Measurements from ENCODE around the gene PCDHGA6. TPM values are rescaled to one million over a fixed set of nuclear protein-coding genes. Genes with fewer than 3 reads are reported as not detected.
"Not testable (repeated sequence)": the region's sequence is repeated elsewhere in the genome, so short reads cannot be mapped to it uniquely, and the experiment has no call there.

Gene PCDHGA6
- total and polyA plus RNA-seq, 2 donors (not counting 1 experiment from before 2014, with no cell fraction given): 0.78 to 2.5 TPM

DNA sequence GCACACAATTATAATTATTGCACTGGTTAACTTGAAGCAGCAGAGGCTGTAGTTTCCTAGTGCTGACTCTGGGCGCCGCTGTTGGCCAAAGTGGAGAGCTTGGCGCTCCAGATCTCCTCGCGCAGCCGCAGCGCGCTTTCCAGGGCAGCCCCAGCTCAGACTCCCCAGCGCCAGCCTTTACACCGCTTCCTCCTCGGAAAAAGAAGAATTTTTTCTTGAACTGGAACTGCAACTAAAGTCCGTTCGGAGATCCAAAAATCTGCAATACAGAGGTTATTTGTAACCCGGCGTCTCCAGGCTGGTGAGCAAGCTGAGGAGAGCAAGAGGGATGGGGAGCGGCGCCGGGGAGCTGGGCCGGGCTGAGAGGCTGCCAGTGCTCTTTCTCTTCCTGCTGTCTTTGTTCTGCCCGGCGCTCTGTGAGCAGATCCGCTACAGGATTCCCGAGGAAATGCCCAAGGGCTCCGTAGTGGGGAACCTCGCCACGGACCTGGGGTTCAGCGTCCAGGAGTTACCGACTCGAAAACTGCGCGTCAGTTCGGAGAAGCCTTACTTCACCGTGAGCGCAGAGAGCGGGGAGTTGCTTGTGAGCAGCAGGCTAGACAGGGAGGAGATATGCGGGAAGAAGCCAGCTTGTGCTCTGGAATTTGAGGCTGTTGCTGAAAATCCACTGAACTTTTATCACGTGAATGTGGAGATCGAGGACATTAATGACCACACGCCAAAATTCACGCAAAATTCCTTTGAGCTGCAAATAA lies 14.0 kb downstream of the PCDHGA6 start, which contains the start of gene PCDHGB4:
PCDHGB4 (plus strand) TSS at position 142 of the 755 bp plus-strand sequence; CDS start at position 329, 187 bp downstream.
- CTCF ChIA-PET: interaction anchor here (1.1 to 1.3 kb wide), 2 partner anchors 26 to 176 kb away, joined by 3 to 4 read pairs; partner anchors contain the start of gene PCDHGA10
- POLR2A ChIA-PET: not testable (repeated sequence)

DNA sequence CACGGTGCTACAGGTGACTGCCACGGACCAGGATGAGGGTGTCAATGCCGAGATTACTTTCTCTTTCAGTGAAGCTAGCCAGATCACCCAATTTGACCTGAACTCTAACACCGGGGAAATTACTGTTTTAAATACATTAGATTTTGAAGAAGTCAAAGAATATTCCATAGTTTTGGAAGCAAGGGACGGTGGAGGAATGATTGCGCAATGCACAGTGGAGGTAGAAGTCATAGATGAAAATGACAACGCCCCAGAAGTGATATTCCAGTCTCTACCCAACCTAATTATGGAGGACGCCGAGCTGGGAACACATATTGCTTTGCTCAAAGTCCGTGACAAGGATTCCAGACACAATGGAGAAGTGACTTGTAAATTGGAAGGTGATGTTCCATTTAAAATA lies 15.0 kb downstream of the PCDHGA6 start:
- H3K27me3 Mint-ChIP-seq: peaks cover 64% of the 10 kb centered on the region
- H3K27me3 ChIP-seq (replicated peaks in 1 of 4; ENCODE audit: control extremely low read depth in 1 of 4, control insufficient read depth in 3 of 4, insufficient read depth in 4 of 4, low read length in 3 of 4): peaks cover 0 to 60% (median 38%) of the 10 kb centered on the region in 4 experiments
- POLR2A ChIA-PET: no interaction called here
- ATAC-seq (ENCODE audit: low read depth) (no peak), DNase-seq (no peak)
- H3K4me1 ChIP-seq (ENCODE audit: control insufficient read depth in 2 of 2, insufficient read depth in 2 of 2, low read length in 2 of 2): no peaks in the 10 kb centered on the region
- H3K4me1 Mint-ChIP-seq: peaks cover 3% of the 10 kb centered on the region
- no peak overlapping the region for H3K27ac Mint-ChIP-seq
- H4K20me1 ChIP-seq (ENCODE audit: control insufficient read depth, insufficient read depth, low read length, poor library complexity, severe bottlenecking): no peaks in the 10 kb centered on the region
- no peak overlapping the region for H3K27ac ChIP-seq (ENCODE audit: low read length in 2 of 2)
- intact Hi-C loops (cut with micrococcal nuclease): no loop called here
- 80% methylated on average over 2 of the region's 10 CpGs for WGBS (ENCODE audit: insufficient coverage)
- peaks cover 5 to 48% (median 31%) of the 10 kb centered on the region in 3 donors for H3K9me3 ChIP-seq (ENCODE audit: control extremely low read depth in 1 of 3, control insufficient read depth in 2 of 3, insufficient read depth in 1 of 3, low read length in 2 of 3)
- H3K4me2 ChIP-seq (replicated peaks; ENCODE audit: low read depth, low read length, poor library complexity, severe bottlenecking): no peak overlapping the region
- no peak overlapping the region for H2AFZ ChIP-seq (ENCODE audit: insufficient read depth, low read depth, low read length, poor library complexity, severe bottlenecking)
- H3K4me3 ChIP-seq (ENCODE audit: control extremely low read depth in 1 of 5, extremely low read depth in 1 of 5, insufficient read depth in 1 of 5, low read depth in 2 of 5, low read length in 4 of 5): no peak overlapping the region
- H3K9me3 Mint-ChIP-seq (ENCODE audit: insufficient read depth): peaks cover 11% of the 10 kb centered on the region
- CTCF ChIA-PET: no interaction called here
- no peak overlapping the region for H3K4me3 Mint-ChIP-seq
- H3K79me2 ChIP-seq (ENCODE audit: control insufficient read depth, insufficient read depth, low read length): no peaks in the 10 kb centered on the region
- no peak overlapping the region for H3K9ac ChIP-seq (ENCODE audit: low read length)
- TF ChIP-seq EZH2 (IDR thresholded peaks at IDR 0.05; ENCODE audit: borderline replicate concordance, insufficient read depth, low read depth, low read length, poor library complexity, severe bottlenecking): no peak
- TF ChIP-seq, protein P1, sequence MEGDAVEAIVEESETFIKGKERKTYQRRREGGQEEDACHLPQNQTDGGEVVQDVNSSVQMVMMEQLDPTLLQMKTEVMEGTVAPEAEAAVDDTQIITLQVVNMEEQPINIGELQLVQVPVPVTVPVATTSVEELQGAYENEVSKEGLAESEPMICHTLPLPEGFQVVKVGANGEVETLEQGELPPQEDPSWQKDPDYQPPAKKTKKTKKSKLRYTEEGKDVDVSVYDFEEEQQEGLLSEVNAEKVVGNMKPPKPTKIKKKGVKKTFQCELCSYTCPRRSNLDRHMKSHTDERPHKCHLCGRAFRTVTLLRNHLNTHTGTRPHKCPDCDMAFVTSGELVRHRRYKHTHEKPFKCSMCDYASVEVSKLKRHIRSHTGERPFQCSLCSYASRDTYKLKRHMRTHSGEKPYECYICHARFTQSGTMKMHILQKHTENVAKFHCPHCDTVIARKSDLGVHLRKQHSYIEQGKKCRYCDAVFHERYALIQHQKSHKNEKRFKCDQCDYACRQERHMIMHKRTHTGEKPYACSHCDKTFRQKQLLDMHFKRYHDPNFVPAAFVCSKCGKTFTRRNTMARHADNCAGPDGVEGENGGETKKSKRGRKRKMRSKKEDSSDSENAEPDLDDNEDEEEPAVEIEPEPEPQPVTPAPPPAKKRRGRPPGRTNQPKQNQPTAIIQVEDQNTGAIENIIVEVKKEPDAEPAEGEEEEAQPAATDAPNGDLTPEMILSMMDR (IDR thresholded peaks at IDR 0.05): no peak
- H3K36me3 ChIP-seq (replicated peaks in 1 of 2; ENCODE audit: control extremely low read depth in 1 of 2, control insufficient read depth in 1 of 2, extremely low read depth in 1 of 2, insufficient read depth in 2 of 2, low read length in 1 of 2): no peaks in the 10 kb centered on the region

More for the DNA sequence above, 14.0 kb downstream of the PCDHGA6 start, which contains the start of gene PCDHGB4:
- H3K4me2 ChIP-seq (replicated peaks; ENCODE audit: low read depth, low read length, poor library complexity, severe bottlenecking); H3K27ac ChIP-seq (ENCODE audit: low read length in 2 of 2); H3K36me3 ChIP-seq (replicated peaks in 1 of 2; ENCODE audit: control extremely low read depth in 1 of 2, control insufficient read depth in 1 of 2, extremely low read depth in 1 of 2, insufficient read depth in 2 of 2, low read length in 1 of 2); intact Hi-C loops (cut with micrococcal nuclease); H3K4me1 ChIP-seq (ENCODE audit: control insufficient read depth in 2 of 2, insufficient read depth in 2 of 2, low read length in 2 of 2); H3K4me3 ChIP-seq (ENCODE audit: control extremely low read depth in 1 of 5, extremely low read depth in 1 of 5, insufficient read depth in 1 of 5, low read depth in 2 of 5, low read length in 4 of 5); H3K9ac ChIP-seq (ENCODE audit: low read length); H4K20me1 ChIP-seq (ENCODE audit: control insufficient read depth, insufficient read depth, low read length, poor library complexity, severe bottlenecking); H3K4me1 Mint-ChIP-seq; H3K79me2 ChIP-seq (ENCODE audit: control insufficient read depth, insufficient read depth, low read length); H3K9me3 Mint-ChIP-seq (ENCODE audit: insufficient read depth); H3K27ac Mint-ChIP-seq; H2AFZ ChIP-seq (ENCODE audit: insufficient read depth, low read depth, low read length, poor library complexity, severe bottlenecking): not testable (repeated sequence)
- Histone ChIP-seq H3K27me3 (replicated peaks in 1 of 4; ENCODE audit: control extremely low read depth in 1 of 4, control insufficient read depth in 3 of 4, insufficient read depth in 4 of 4, low read length in 3 of 4) (peaks cover 0 to 60% (median 39%) of the 10 kb centered on the region in 4 experiments), H3K9me3 (ENCODE audit: control extremely low read depth in 1 of 3, control insufficient read depth in 2 of 3, insufficient read depth in 1 of 3, low read length in 2 of 3) (peaks cover 6 to 48% (median 27%) of the 10 kb centered on the region in 3 donors)
- Mint-ChIP-seq H3K4me3 (peak within 1 kb of the TSS; percentile 45), H3K27me3 (peaks cover 64% of the 10 kb centered on the region)
- TF ChIP-seq, protein P1 (IDR thresholded peaks at IDR 0.05): peak; percentile 24
- peak; percentile 65 for ATAC-seq (ENCODE audit: low read depth)
- WGBS (ENCODE audit: insufficient coverage): 55% methylated on average over 11 of the region's 40 CpGs
- DNase-seq: peak; percentile 8

All from B cell (primary cell).